Large intestine (tissue), 3 donors: ENCODE measurements around the gene LY6G6D. TPM values are rescaled to one million over a fixed set of nuclear protein-coding genes. Genes with fewer than 3 reads are reported as not detected.

ENCODE experiments used
- DNase-seq, 2 donors: peaks; one replicate each; pipeline versions ENCODE4 v3.0.0 to v3.0.0-alpha.2; 2013
- H3K27ac ChIP-seq: one replicate; pipeline ENCODE4 v1.5.1; 2013; ENCODE audit warnings: low read length
- H3K27me3 ChIP-seq: 2 replicates; pipeline ENCODE4 v1.6.1; 2013; ENCODE audit warnings: low read length; ENCODE audit not compliant: control insufficient read depth, insufficient read depth
- H3K36me3 ChIP-seq: 2 replicates; pipeline ENCODE4 v1.6.1; 2013; ENCODE audit warnings: low read length; ENCODE audit not compliant: control insufficient read depth, insufficient read depth
- H3K4me1 ChIP-seq: one replicate; pipeline ENCODE4 v1.6.1; 2013; ENCODE audit warnings: low read length; ENCODE audit not compliant: control insufficient read depth, insufficient read depth
- H3K4me3 ChIP-seq: one replicate; pipeline ENCODE4 v1.5.1; 2013; ENCODE audit warnings: low read length
- H3K9me3 ChIP-seq: one replicate; pipeline ENCODE4 v1.6.1; 2013; ENCODE audit warnings: mild to moderate bottlenecking, low read depth, low read length, moderate library complexity; ENCODE audit not compliant: control insufficient read depth
- WGBS: methylation state at CpG from one replicate; pipeline ENCODE4 v1.1.5; 2013; ENCODE audit warnings: low lambda C conversion rate; ENCODE audit not compliant: insufficient coverage; 5-methylcytosine and 5-hydroxymethylcytosine counted together
- polyA plus RNA-seq: library from polyadenylated mRNA; unstranded; fragments of 120-200 nt; gene quantifications from one replicate; pipeline ENCODE4 v1.2.1, GENCODE V29; 2013

Gene LY6G6D
- polyA plus RNA-seq, 1 donor: 0.19 TPM

- Histone ChIP-seq H3K27me3 (no peaks in the 10 kb centered on the region), H3K36me3 (peaks cover 31% of the 10 kb centered on the region), H3K27ac (peak within 1 kb of the TSS; percentile 96), H3K4me3 (peak within 1 kb of the TSS; percentile 87), H3K4me1 (peaks cover 34% of the 10 kb centered on the region), H3K9me3 (no peaks in the 10 kb centered on the region)
- DNase-seq: peak; percentile 90 to 95
- no CpG with 5 or more reads among the region's 24 CpGs for WGBS
Observed at GRCh38 chr6:31736021-31736767, 21.0 kb downstream of the LY6G6D start, which contains the start of gene CLIC1. TSS of gene CLIC1 (minus strand) at chr6:31736530. CDS start at chr6:31736300, 230 bp downstream.

- Histone ChIP-seq H3K4me3 (peak overlapping the region; percentile 87), H3K9me3 (no peaks in the 10 kb centered on the region), H3K27ac (peak overlapping the region; percentile 96), H3K27me3 (no peaks in the 10 kb centered on the region), H3K4me1 (peaks cover 35% of the 10 kb centered on the region), H3K36me3 (peaks cover 28% of the 10 kb centered on the region)
- WGBS: no CpG with 5 or more reads among the region's 10 CpGs
- peak in 1 of 2 donors; percentile 44 for DNase-seq
Observed at GRCh38 chr6:31736768-31737314, 21.7 kb downstream of the LY6G6D start.

- DNase-seq: peak; percentile 91 to 97
- H3K4me1 ChIP-seq: peaks cover 35% of the 10 kb centered on the region
- H3K36me3 ChIP-seq: peaks cover 23% of the 10 kb centered on the region
- H3K27ac ChIP-seq: peak overlapping the region; percentile 96
- WGBS: no CpG with 5 or more reads among the region's 7 CpGs
- H3K27me3 ChIP-seq: no peaks in the 10 kb centered on the region
- H3K4me3 ChIP-seq: peak overlapping the region; percentile 87
- H3K9me3 ChIP-seq: no peaks in the 10 kb centered on the region
Observed at GRCh38 chr6:31737315-31737990, 22.3 kb downstream of the LY6G6D start.

GRCh38 chr6:31737991-31738979, 23.1 kb downstream of the LY6G6D start:
- no peaks in the 10 kb centered on the region for H3K9me3 ChIP-seq
- WGBS: no CpG with 5 or more reads among the region's 6 CpGs
- peak overlapping the region; percentile 96 for H3K27ac ChIP-seq
- no peaks in the 10 kb centered on the region for H3K27me3 ChIP-seq
- peaks cover 35% of the 10 kb centered on the region for H3K4me1 ChIP-seq
- H3K36me3 ChIP-seq: peaks cover 16% of the 10 kb centered on the region
- peak overlapping the region; percentile 12 for H3K4me3 ChIP-seq
- peak; percentile 96 to 99 for DNase-seq

GRCh38 chr6:31739639-31740396, 24.7 kb downstream of the LY6G6D start, which contains the start of gene MSH5:
TSS of gene MSH5 (plus strand) at chr6:31740005. CDS start at chr6:31740467, 462 bp downstream.
- Histone ChIP-seq H3K4me1 (peaks cover 25% of the 10 kb centered on the region), H3K4me3 (peak within 1 kb of the TSS; percentile 59), H3K9me3 (no peaks in the 10 kb centered on the region), H3K27ac (peak within 1 kb of the TSS; percentile 96), H3K27me3 (no peaks in the 10 kb centered on the region), H3K36me3 (peaks cover 4% of the 10 kb centered on the region)
- WGBS: 0% methylated on average over 2 of the region's 58 CpGs
- DNase-seq: peak; percentile 99 to 100

- peak overlapping the region; percentile 59 for H3K4me3 ChIP-seq
- peak overlapping the region; percentile 96 for H3K27ac ChIP-seq
- peak in 1 of 2 donors; percentile 37 for DNase-seq
- peaks cover 4% of the 10 kb centered on the region for H3K36me3 ChIP-seq
- peaks cover 25% of the 10 kb centered on the region for H3K4me1 ChIP-seq
- no CpG with 5 or more reads among the region's 29 CpGs for WGBS
- no peaks in the 10 kb centered on the region for H3K9me3 ChIP-seq
- no peaks in the 10 kb centered on the region for H3K27me3 ChIP-seq
Observed at GRCh38 chr6:31740397-31741223, 25.5 kb downstream of the LY6G6D start.

- Histone ChIP-seq H3K9me3 (no peaks in the 10 kb centered on the region), H3K36me3 (peaks cover 4% of the 10 kb centered on the region), H3K4me3 (no peak overlapping the region), H3K27ac (no peak overlapping the region), H3K27me3 (no peaks in the 10 kb centered on the region), H3K4me1 (peaks cover 22% of the 10 kb centered on the region)
- DNase-seq: no peak
- 57% methylated on average over 1 of the region's 2 CpGs for WGBS
Observed at GRCh38 chr6:31741815-31742214, 26.7 kb downstream of the LY6G6D start.

GRCh38 chr6:31742894-31743293, 27.7 kb downstream of the LY6G6D start:
- WGBS: no CpG with 5 or more reads among the region's 3 CpGs
- H3K36me3 ChIP-seq: peaks cover 9% of the 10 kb centered on the region
- peaks cover 20% of the 10 kb centered on the region for H3K4me1 ChIP-seq
- H3K27ac ChIP-seq: no peak overlapping the region
- no peaks in the 10 kb centered on the region for H3K27me3 ChIP-seq
- no peak overlapping the region for H3K4me3 ChIP-seq
- H3K9me3 ChIP-seq: no peaks in the 10 kb centered on the region
- no peak for DNase-seq

GRCh38 chr6:31744422-31744821, 29.3 kb downstream of the LY6G6D start:
- Histone ChIP-seq H3K36me3 (peaks cover 10% of the 10 kb centered on the region), H3K4me3 (no peak overlapping the region), H3K4me1 (peaks cover 7% of the 10 kb centered on the region), H3K27me3 (no peaks in the 10 kb centered on the region), H3K27ac (no peak overlapping the region), H3K9me3 (no peaks in the 10 kb centered on the region)
- DNase-seq: no peak
- 60% methylated on average over 1 of the region's 1 CpG for WGBS
